ENCODE results near the gene TRIM41.
"Not testable (repeated sequence)": the region's sequence is repeated elsewhere in the genome, so short reads cannot be mapped to it uniquely, and the experiment has no call there.

Gene TRIM41

GRCh38 chr5:181223058-181223728 lies at the start of gene TRIM41:
Gene TRIM41, plus strand, starts transcription at chr5:181223281. Its CDS starts 719 bp downstream, at chr5:181224000.
- DNase-seq, result peak; percentile 98

- peak; percentile 68 for DNase-seq
These were observed 49.4 kb upstream of the TRIM41 start for GRCh38 chr5:181173420-181174342.

- DNase-seq, result no peak
These were observed 46.7 kb upstream of the TRIM41 start for GRCh38 chr5:181176254-181176952.

- DNase-seq, result not testable (repeated sequence)
These were observed 45.5 kb upstream of the TRIM41 start for GRCh38 chr5:181177559-181177958.

DNA sequence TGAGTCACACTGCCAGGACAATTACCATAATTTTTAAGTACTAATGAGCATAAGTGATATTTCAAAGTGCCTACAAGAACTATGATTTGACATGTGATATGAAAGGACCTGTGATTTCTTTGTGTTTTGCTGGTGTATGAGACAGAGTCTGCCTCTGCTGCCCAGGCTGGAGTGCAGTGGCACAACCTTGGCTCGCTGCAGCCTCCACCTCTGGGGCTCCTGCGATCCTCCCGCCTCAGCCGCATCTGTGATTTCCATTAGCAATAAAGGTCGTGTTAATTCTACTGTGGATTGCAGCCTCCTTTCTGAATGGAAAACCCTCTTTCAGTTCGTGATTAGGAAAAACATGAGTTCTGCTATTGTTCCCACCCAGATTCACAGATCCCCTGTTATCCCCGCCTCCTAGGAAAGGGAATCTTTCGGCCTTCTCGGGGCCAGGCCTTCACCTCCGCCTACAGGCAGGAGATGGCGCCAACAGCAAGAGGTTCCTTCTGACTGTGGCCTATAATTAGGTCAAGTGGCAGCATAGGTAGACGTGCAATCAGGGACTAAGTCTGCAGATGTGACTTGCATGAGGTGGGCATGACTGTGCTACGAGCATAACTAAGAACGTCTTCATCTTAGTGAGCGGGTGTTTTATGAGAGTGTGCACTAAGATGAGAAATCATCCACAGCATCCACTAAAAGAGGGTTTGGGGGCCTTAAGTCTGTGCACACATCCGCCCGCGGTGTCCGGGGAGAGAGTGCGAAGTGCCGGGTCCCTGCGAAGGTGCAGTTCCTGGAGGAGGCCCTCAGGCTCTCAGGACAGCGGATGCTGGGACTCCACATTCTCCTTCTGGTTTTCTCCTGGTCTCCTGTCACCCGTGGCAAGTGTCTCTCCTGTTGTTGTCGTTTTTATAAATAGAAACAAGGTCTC lies 41.2 kb upstream of the TRIM41 start:
- peak; percentile 58 for DNase-seq

DNA sequence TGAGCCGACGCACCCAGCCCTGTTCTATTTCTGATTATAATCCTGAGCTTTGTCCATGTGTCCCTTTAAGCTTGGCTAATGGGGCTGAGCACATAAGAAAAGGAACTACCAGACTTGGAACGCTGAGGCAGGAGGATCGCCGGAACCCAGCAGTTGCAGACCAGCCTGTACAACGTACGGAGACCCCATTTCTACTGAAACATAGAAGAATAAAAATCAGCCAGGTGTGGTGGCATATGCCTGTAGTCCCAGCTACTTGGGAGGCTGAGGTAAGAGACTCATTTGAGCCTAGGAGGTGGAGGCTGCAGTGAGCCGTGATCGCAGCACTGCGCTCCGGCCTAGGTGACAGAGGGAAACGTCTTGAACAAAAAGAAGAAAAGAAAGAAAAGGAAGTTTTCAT lies 40.4 kb upstream of the TRIM41 start:
- no peak for DNase-seq

DNA sequence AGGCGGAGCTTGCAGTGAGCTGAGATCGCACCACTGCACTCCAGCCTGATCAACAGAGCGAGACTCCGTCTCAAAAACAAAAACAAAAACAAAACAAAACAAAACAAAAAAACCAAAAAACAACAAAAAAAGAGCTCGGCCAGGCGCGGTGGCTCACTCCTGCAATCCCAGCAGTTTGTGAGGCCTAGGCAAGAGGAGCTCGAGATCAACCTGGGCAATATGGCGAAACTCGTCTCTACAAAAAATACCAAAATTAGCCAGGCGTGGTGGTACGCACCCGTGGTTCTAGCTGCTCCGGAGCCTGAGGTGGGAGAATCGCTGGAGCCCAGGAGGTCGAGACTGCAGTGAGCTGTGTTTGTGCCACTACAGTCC lies 38.2 kb upstream of the TRIM41 start:
- DNase-seq, result no peak

DNA sequence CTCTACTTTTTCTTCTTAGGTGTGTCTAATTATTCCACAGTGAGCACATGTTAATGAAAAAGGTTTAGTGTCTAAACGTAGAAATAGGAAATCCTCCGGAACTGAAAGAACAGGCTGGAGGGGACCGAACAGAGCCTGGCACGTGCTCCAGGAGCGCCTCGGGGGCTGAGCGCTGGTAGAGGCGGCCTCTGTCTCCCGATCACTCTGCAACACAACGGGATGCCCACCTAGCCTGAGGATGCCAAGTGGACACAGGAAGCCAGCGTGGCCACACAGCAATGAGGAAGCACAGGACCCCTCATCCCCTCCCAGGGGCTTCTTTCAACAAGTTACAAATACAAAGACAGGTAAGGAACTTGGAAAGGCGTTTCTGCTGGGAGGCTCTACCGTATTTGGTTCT lies 37.5 kb upstream of the TRIM41 start:
- no peak for DNase-seq

DNA sequence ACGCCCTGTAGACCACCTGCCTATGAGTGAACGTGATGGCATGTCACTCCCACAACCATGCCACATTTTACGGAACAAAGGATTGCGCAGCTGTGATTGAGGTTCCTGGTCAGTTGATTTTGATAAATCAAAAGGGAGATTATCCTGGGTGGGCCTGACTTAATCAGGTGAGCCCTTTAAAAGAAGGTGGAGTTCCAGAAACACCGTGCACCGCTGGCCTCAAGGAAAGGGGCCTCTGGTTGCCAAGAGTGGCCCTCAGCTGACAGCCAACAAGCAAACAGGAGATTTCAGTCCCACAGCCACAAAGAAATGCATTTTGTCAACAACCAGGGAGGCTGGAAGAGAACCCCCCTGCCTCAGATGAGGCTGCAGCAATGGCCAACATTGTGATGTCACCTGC lies 37.1 kb upstream of the TRIM41 start:
- DNase-seq, result no peak

GRCh38 chr5:181186986-181187499 lies 36.0 kb upstream of the TRIM41 start:
- DNase-seq, result no peak

DNA sequence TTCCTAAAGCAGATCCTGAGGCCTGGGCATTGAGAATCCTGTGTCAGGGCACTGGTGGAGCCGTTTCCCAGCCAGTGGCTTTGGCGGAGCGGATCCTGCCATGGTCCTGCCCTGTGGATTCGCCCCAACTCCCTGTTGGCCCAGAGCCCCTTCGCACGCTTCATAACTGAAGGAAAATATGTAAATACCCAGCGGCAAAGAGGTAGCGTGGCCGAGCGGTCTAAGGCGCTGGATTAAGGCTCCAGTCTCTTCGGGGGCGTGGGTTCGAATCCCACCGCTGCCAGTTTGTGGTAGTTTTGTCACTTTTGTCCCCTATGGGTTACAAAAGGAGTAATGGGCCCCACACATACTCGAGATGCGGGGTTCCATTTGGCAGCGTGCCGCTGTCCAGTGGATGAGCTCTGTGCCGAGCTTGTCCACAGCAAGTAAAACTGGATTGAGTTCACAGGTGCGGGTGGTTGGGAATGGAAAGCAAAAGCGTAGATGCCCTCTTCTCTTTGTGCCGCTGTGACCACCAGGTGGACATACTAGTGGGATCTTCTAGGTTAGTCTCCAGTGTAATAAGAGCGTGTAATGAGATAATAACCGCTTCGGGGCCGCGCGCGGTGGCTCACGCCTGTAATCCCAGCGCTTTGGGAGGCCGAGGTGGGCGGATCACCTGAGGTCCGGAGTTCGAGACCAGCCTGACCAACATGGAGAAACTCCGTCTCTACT lies 35.4 kb upstream of the TRIM41 start:
- peak; percentile 67 for DNase-seq

DNA sequence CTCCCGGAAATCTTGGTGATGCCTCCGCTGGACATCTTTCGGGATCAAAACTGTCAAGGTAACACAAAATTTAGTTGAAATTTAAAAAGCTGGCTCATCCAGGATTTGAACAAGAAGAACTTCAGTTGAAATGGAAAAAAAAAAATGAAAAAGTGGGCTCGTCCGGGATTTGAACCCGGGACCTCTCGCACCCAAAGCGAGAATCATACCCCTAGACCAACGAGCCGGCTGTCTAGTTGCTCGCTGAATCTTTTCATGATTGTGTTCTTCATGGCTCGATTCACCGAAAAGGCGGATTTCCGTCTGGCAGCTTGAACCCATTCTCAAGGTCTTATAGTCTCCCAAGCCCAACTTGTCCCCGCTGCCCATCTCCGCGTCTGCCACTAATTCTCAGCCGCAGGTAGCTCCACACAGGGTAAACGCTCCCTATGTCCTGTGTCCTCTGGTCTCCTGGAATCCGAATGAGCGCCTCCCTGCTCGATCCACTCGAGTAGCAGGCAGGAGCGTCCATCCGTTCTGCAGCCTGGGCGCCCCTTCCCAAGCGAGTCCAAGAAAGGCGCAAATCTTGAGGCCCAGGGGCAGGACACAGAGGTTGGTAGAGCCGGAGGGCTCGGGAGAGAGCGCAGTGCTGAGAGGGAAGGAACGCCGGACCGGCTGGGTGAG lies 34.2 kb upstream of the TRIM41 start:
- peak; percentile 72 for DNase-seq

DNA sequence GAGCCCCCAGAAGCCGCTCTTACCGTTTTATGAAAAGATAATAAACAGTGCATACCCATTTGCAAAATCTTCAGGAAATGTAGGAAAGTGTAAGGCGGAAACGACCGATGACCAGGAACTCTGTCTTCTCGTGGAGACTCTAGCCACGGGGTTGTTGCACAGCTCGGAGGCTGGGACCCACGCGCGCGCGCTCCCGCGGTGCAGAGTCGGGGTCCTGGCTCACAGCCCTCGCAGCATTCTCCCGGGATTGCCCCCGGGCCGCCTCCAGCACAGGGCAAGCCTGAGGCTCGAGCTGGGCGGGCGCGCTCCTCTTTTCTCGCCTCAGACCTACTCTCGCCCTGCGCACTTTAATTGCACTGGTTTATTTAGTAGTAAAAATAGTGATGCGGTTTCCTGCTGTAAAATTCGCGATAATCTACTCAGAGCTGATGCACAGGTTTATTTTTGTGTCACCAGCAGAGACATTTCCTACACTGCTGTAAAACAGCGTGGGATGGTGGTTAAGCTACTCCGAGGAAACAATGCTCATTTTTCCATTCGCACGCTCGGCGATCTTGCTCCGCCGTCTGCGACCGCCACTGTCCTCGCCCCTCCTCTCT lies 33.6 kb upstream of the TRIM41 start:
- peak; percentile 58 for DNase-seq

- DNase-seq, result peak; percentile 50
These were observed 32.9 kb upstream of the TRIM41 start for GRCh38 chr5:181189962-181190710.

DNA sequence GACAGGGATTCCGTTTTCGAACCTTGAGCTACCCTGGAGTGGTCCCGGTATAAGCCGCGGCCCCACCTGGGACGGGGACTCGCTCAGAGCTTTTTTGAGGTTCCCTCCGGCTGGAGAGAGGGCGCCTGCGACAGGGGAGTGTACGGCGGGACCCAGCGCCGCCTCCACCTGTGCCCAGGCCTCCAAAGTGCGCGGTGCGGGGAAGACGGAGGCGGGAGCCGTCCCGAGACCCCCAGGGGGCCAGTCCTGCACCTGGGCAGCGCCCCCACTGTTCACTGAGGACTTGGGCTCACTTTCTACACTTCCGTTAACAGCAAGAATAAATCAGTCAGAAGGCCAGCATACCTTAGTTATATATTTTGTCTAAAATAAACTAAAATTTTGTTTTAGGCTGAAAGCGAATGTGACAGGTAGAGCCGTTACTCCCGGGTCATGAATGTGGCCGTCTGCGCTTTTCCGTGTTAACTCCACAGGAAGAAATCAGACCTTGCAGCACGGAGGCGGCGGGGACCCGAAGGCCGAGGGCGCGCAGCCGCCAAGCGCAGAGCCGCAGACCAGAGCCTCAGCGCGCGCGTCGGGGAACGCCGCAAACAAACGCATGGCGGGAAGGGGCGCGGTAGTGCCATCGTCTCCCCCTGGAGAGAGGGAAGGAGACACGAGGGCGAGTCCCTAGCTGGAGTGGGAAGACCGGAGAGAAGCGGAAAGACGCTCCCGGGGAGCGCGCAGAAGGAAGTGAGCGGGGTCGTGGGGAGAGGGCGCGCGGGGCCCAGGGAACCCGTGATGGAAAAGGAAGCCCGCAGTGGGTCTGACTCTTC lies 32.2 kb upstream of the TRIM41 start:
- peak; percentile 65 for DNase-seq

GRCh38 chr5:181191526-181192336 lies 31.4 kb upstream of the TRIM41 start:
- DNase-seq, result peak; percentile 91

- DNase-seq, result no peak
These were observed 30.6 kb upstream of the TRIM41 start for GRCh38 chr5:181192337-181193046.
